Testis (tissue), 3 donors: ENCODE results near the gene ECI1. TPM values are rescaled to one million over a fixed set of nuclear protein-coding genes. Genes with fewer than 3 reads are reported as not detected.

Source experiments
- DNase-seq: peaks from one replicate; pipeline ENCODE4 v3.0.0-alpha.2; 2019
- H3K27ac ChIP-seq, 2 donors: fragments of 200-600 bp; sonication (generic); one replicate each; pipeline ENCODE4 v1.5.1; 2019
- H3K27me3 ChIP-seq: fragments of 200-600 bp; sonication (generic); one replicate; pipeline ENCODE4 v1.5.1; 2019
- H3K36me3 ChIP-seq: fragments of 200-600 bp; sonication (generic); one replicate; pipeline ENCODE4 v1.5.1; 2017; ENCODE audit warnings: low read depth; ENCODE audit errors: missing control alignments
- H3K4me1 ChIP-seq: fragments of 200-600 bp; sonication (generic); one replicate; pipeline ENCODE4 v1.5.1; 2019
- H3K4me3 ChIP-seq, 2 donors: fragments of 200-600 bp; sonication (generic); one replicate each; pipeline ENCODE4 v1.5.1; 2017 to 2019
- H3K9me3 ChIP-seq: fragments of 200-600 bp; sonication (generic); one replicate; pipeline ENCODE4 v1.5.1; 2017
- POLR2A ChIP-seq: fragments of 450-650 bp; IDR thresholded peaks from one replicate; pipeline ENCODE4 v1.6.1; 2017; ENCODE audit warnings: antibody characterized with exemption, mild to moderate bottlenecking, moderate library complexity
- WGBS, 2 donors: methylation state at CpG; one replicate each; pipeline ENCODE4 v1.1.5; 2018; 5-methylcytosine and 5-hydroxymethylcytosine counted together
- intact Hi-C: fragments of 100-400 bp; cut with DNase I; formaldehyde crosslinking; loops from one replicate; pipeline ENCODE4 v1.15.1; 2023; ENCODE audit warnings: low total_unique reads
- polyA plus RNA-seq: library from polyadenylated mRNA; stranded (reverse); fragments of 350-450 nt; fragmentation: Illumina TruSeq; extraction: RNeasy Lipid Tissue Mini Kit (QIAGEN cat#74804); gene quantifications from one replicate; pipeline ENCODE4 v1.2.3, GENCODE V29; 2014; ENCODE audit warnings: low read depth, low replicate concordance; ENCODE audit not compliant: insufficient read depth
- total RNA-seq, 2 donors: library from RNA; depleted of rRNA; stranded (reverse); fragments of >200 nt; gene quantifications; one replicate each; pipeline ENCODE4 v1.2.3, GENCODE V29; 2016
- TF ChIP-seq, protein P1 (sequence below), 3 experiments: fragments of 450-650 bp in 2 of 3; fragments of 200-600 bp in 1 of 3; sonication (generic) in 1 of 3; IDR thresholded peaks; one replicate each; pipeline ENCODE4 v1.5.1; 2016 to 2019; ENCODE audit warnings: antibody characterized with exemption in 3 of 3, mild to moderate bottlenecking in 2 of 3, moderate library complexity in 1 of 3

ECI1 gene
- total and polyA plus RNA-seq, 3 donors from 2014 or later: 25.5 to 39.0 (median 36.1) TPM

DNA sequence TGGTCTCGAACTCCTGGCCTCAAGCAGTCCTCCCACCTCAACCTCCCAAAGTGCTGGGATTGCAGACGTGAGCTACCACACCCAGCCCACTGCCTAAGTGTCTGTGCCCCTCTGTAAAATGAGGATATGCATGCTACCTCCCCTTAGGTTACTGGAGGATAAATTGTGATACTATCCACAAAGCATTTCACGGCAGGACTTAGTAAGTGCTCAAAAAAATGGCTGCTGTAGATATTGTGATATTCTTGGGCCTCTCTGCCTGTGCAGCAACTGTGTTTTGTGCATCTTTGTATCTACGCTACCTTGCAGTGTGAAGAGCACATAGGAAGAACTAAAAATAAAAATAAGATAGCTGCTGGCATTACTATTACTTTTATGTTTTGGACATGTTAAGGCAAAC is 53.1 kb downstream of the ECI1 start:
- Histone ChIP-seq H3K27ac (no peak overlapping the region), H3K36me3 (no peaks in the 10 kb centered on the region), H3K27me3 (no peaks in the 10 kb centered on the region), H3K4me3 (no peak overlapping the region), H3K4me1 (peaks cover 9% of the 10 kb centered on the region), H3K9me3 (no peaks in the 10 kb centered on the region)
- WGBS, 2 donors: 64 to 78% methylated on average over 4 of the region's 4 CpGs
- TF ChIP-seq, protein P1, sequence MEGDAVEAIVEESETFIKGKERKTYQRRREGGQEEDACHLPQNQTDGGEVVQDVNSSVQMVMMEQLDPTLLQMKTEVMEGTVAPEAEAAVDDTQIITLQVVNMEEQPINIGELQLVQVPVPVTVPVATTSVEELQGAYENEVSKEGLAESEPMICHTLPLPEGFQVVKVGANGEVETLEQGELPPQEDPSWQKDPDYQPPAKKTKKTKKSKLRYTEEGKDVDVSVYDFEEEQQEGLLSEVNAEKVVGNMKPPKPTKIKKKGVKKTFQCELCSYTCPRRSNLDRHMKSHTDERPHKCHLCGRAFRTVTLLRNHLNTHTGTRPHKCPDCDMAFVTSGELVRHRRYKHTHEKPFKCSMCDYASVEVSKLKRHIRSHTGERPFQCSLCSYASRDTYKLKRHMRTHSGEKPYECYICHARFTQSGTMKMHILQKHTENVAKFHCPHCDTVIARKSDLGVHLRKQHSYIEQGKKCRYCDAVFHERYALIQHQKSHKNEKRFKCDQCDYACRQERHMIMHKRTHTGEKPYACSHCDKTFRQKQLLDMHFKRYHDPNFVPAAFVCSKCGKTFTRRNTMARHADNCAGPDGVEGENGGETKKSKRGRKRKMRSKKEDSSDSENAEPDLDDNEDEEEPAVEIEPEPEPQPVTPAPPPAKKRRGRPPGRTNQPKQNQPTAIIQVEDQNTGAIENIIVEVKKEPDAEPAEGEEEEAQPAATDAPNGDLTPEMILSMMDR (IDR thresholded peaks at IDR 0.05): no peak
- TF ChIP-seq POLR2A: no peak
- intact Hi-C loops: no loop called here
- no peak for DNase-seq

DNA sequence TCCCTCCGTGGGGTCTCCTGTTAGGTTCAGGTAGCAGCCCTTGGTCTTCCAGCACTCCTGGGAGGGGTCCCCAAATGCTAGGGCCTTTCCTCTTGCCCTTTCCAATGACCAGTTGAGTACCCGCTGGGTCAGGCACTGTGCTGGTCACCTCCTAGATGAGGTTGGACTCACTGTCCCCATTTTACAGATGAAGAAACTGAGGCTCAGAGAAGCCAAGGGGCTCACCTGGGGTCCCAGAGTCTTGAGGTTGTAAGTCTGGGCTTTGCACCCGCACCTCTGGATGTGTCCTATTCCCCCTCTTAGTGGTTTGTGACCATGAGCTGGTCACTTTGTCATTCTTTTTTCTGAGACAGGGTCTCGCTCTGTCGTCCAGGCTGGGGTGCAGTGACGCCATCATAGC is 53.6 kb downstream of the ECI1 start:
- WGBS, 2 donors: 67 to 78% methylated on average over 5 to 6 of the region's 6 CpGs
- H3K9me3 ChIP-seq: no peaks in the 10 kb centered on the region
- peaks cover 9% of the 10 kb centered on the region for H3K4me1 ChIP-seq
- H3K4me3 ChIP-seq: no peak overlapping the region
- H3K36me3 ChIP-seq: no peaks in the 10 kb centered on the region
- TF ChIP-seq POLR2A: no peak
- TF ChIP-seq, protein P1 (IDR thresholded peaks at IDR 0.05): no peak
- H3K27me3 ChIP-seq: no peaks in the 10 kb centered on the region
- intact Hi-C loops: no loop called here
- no peak for DNase-seq
- H3K27ac ChIP-seq: no peak overlapping the region

DNA sequence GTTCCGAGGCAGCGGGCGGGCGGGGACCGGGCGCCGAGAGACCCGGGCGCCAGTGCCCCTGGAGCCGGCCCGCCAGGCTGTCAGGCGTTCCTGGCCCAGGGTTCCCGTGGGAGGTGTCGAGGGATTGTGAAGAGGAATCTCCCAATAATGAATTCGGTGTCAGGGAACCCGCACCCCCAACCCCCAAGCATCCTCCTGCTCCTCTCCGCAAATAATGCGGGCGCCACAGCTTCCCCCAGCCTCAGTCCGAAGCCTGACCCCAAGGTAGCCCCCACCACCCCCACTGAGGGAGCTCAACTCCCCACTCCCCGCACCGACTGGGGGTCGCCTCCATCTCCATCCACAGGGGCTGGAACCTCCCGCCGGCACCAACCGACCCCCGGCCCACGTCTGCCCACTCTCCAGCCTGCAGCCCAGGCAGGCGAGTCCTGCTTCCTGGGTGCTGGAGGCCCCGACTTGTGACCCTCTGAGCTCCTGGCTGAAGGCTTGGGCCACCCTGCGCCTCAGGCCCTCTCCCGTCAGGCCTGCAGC is 54.3 kb downstream of the ECI1 start:
- Histone ChIP-seq H3K4me3 (peak overlapping the region in 1 of 2 donors; percentile 13), H3K27me3 (no peaks in the 10 kb centered on the region), H3K36me3 (no peaks in the 10 kb centered on the region), H3K9me3 (no peaks in the 10 kb centered on the region), H3K4me1 (peaks cover 9% of the 10 kb centered on the region), H3K27ac (no peak overlapping the region)
- WGBS, 2 donors: 25 to 31% methylated on average over 12 to 31 of the region's 32 CpGs
- DNase-seq: no peak
- intact Hi-C loops: no loop called here
- TF ChIP-seq POLR2A: no peak
- TF ChIP-seq, protein P1 (IDR thresholded peaks at IDR 0.05): no peak

- H3K4me1 ChIP-seq: peaks cover 9% of the 10 kb centered on the region
- H3K9me3 ChIP-seq: no peaks in the 10 kb centered on the region
- H3K27ac ChIP-seq: no peak within 1 kb of the TSS
- whole genome bisulfite sequencing, 2 donors: 1% methylated on average over 68 of the region's 129 CpGs; no CpG with 5 or more reads in 1 of the 2 donors
- no peaks in the 10 kb centered on the region for H3K27me3 ChIP-seq
- no peak for DNase-seq
- intact Hi-C loops: no loop called here
- no peak for TF ChIP-seq POLR2A
- H3K36me3 ChIP-seq: no peaks in the 10 kb centered on the region
- H3K4me3 ChIP-seq: peak within 1 kb of the TSS; percentile 26
Measured at GRCh38 chr16:2196162-2196980, 55.0 kb downstream of the ECI1 start, which contains the start of gene CASKIN1. TSS of gene CASKIN1 (minus strand) at chr16:2196605. CDS start at chr16:2196432, 173 bp downstream.

GRCh38 chr16:2195322-2196161 is 55.8 kb downstream of the ECI1 start:
- TF ChIP-seq, protein P1 (IDR thresholded peaks at IDR 0.05): no peak
- TF ChIP-seq POLR2A: no peak
- WGBS, 2 donors: 0 to 7% methylated on average over 3 to 46 of the region's 49 CpGs

More at GRCh38 chr16:2195322-2196161, 55.8 kb downstream of the ECI1 start:
- DNase-seq: no peak
- intact Hi-C loops: no loop called here
- Histone ChIP-seq H3K36me3 (no peaks in the 10 kb centered on the region), H3K27me3 (no peaks in the 10 kb centered on the region), H3K27ac (no peak overlapping the region), H3K4me1 (peaks cover 9% of the 10 kb centered on the region), H3K9me3 (no peaks in the 10 kb centered on the region), H3K4me3 (peak overlapping the region; percentile 26)
